Astrocyte (in vitro differentiated cells and primary cell): ENCODE results near the gene SGK1.

ENCODE experiments used
- CTCF ChIP-seq: IDR thresholded peaks from 2 replicates; pipeline ENCODE4 v1.5.1; 2011; ENCODE audit warnings: low read depth, mild to moderate bottlenecking, inconsistent platforms, low read length, moderate library complexity; ENCODE audit not compliant: insufficient read depth
- EZH2 ChIP-seq: IDR thresholded peaks from 2 replicates; pipeline ENCODE4 v1.6.1; 2012; ENCODE audit warnings: mild to moderate bottlenecking, low read length, inconsistent platforms; ENCODE audit not compliant: insufficient read depth

GRCh38 chr6:134138226-134138975 lies 179.5 kb downstream of the SGK1 start:
- TF ChIP-seq CTCF (no peak), EZH2 (no peak)
